ENCODE measurements around the gene NEK1. TPM values are rescaled to one million over a fixed set of nuclear protein-coding genes. Genes with fewer than 3 reads are reported as not detected.

NEK1 gene
- total and polyA plus RNA-seq, 2 of the 8 experiments (the other 6 are each of a cell fraction or from before 2014, with no cell fraction given), result 3.9 to 11.7 TPM

GRCh38 chr4:169417629-169418282 lies 194.6 kb downstream of the NEK1 start (continued):
- TF ChIP-seq SUZ12 (IDR thresholded peaks at IDR 0.05; ENCODE audit: low read length) (no peak), MAFK (IDR thresholded peaks at IDR 0.05; ENCODE audit: low read depth, low read length) (no peak)
